HEK293 (cell line): ENCODE measurements around the gene LONRF2.

Experiments
- CTCF ChIA-PET: fragments of 350-600 bp; formaldehyde crosslinking; extraction: SDS; loops from one replicate; lab custom pipeline; 2021; ENCODE audit warnings: antibody characterized with exemption; lab: Yijun Ruan, JAX
- POLR2A ChIA-PET: fragments of 300-600 bp; formaldehyde crosslinking; extraction: SDS; loops from one replicate; lab custom pipeline; 2020; ENCODE audit warnings: antibody characterized with exemption, inconsistent platforms; lab: Yijun Ruan, JAX
- H3K27ac ChIP-seq: fragments of 200-500 bp; sonication (Bioruptor generic); 2 replicates; pipeline ENCODE4 v1.5.1; 2014; ENCODE audit warnings: low read depth, low read length, control low read depth, inconsistent platforms; ENCODE audit errors: extremely low read depth
- H3K36me3 ChIP-seq, 2 experiments: fragments of 200-500 bp in 1 of 2; sonication (Bioruptor generic) in 1 of 2; 1 replicate in 1 of 2; 2 replicates in 1 of 2; pipeline ENCODE4 v1.5.1; 2014 to 2017; ENCODE audit warnings: inconsistent platforms in 2 of 2, low read length in 2 of 2; ENCODE audit not compliant: control insufficient read depth in 2 of 2, insufficient read depth in 1 of 2
- H3K4me1 ChIP-seq: fragments of 200-500 bp; sonication (Bioruptor generic); 2 replicates; pipeline ENCODE4 v1.5.1; 2014; ENCODE audit warnings: mild to moderate bottlenecking, low read length, inconsistent platforms; ENCODE audit not compliant: control insufficient read depth, insufficient read depth
- H3K4me3 ChIP-seq: 2 replicates; pipeline ENCODE4 v1.5.1; 2011; ENCODE audit warnings: low read depth, mild to moderate bottlenecking, control low read depth, low read length, moderate library complexity
- H3K9me3 ChIP-seq: fragments of 200-500 bp; sonication (Bioruptor generic); 2 replicates; pipeline ENCODE4 v1.5.1; 2014; ENCODE audit warnings: low read depth, low read length, inconsistent platforms; ENCODE audit not compliant: control insufficient read depth, insufficient read depth
- GLIS2 ChIP-seq: fragments of 450-650 bp; formaldehyde crosslinking; IDR thresholded peaks from 2 replicates; pipeline ENCODE4 v1.5.1; 2016; ENCODE audit warnings: missing biosample characterization, missing genetic modification characterization
- KLF7 ChIP-seq: fragments of 450-650 bp; formaldehyde crosslinking; IDR thresholded peaks from 2 replicates; pipeline ENCODE4 v1.5.1; 2016; ENCODE audit warnings: missing biosample characterization, missing genetic modification characterization, borderline replicate concordance
- KLF8 ChIP-seq: fragments of 450-650 bp; formaldehyde crosslinking; IDR thresholded peaks from 2 replicates; pipeline ENCODE4 v1.5.1; 2016; ENCODE audit warnings: missing biosample characterization, missing genetic modification characterization
- WT1 ChIP-seq: fragments of 450-650 bp; formaldehyde crosslinking; IDR thresholded peaks from 2 replicates; pipeline ENCODE4 v1.5.1; 2016; ENCODE audit warnings: missing biosample characterization, missing genetic modification characterization
- ZFP37 ChIP-seq: fragments of 450-650 bp; formaldehyde crosslinking; IDR thresholded peaks from 2 replicates; pipeline ENCODE4 v1.5.1; 2016; ENCODE audit warnings: missing biosample characterization, missing genetic modification characterization
- ZFP69B ChIP-seq: fragments of 450-650 bp; formaldehyde crosslinking; IDR thresholded peaks from 2 replicates; pipeline ENCODE4 v1.5.1; 2016; ENCODE audit warnings: missing biosample characterization, missing genetic modification characterization
- ZIC2 ChIP-seq: fragments of 450-650 bp; formaldehyde crosslinking; IDR thresholded peaks from 2 replicates; pipeline ENCODE4 v1.5.1; 2016; ENCODE audit warnings: missing biosample characterization, missing genetic modification characterization
- ZNF2 ChIP-seq: fragments of 450-650 bp; formaldehyde crosslinking; IDR thresholded peaks from 2 replicates; pipeline ENCODE4 v1.5.1; 2016; ENCODE audit warnings: missing biosample characterization, missing genetic modification characterization
- ZNF335 ChIP-seq: fragments of 450-650 bp; formaldehyde crosslinking; conservative IDR thresholded peaks from 2 replicates; pipeline ENCODE4 v1.5.1; 2016; ENCODE audit warnings: missing biosample characterization, missing genetic modification characterization
- ZNF394 ChIP-seq: fragments of 450-650 bp; formaldehyde crosslinking; IDR thresholded peaks from 2 replicates; pipeline ENCODE4 v1.5.1; 2016; ENCODE audit warnings: missing biosample characterization, missing genetic modification characterization, mild to moderate bottlenecking, moderate library complexity, borderline replicate concordance
- ZNF76 ChIP-seq: fragments of 450-650 bp; formaldehyde crosslinking; IDR thresholded peaks from 2 replicates; pipeline ENCODE4; 2016; ENCODE audit warnings: low read depth, missing biosample characterization, missing genetic modification characterization, borderline replicate concordance
- ZNF792 ChIP-seq: fragments of 450-650 bp; formaldehyde crosslinking; IDR thresholded peaks from 2 replicates; pipeline ENCODE4 v1.5.1; 2016; ENCODE audit warnings: missing biosample characterization, missing genetic modification characterization
- ZSCAN30 ChIP-seq: fragments of 450-650 bp; IDR thresholded peaks from 2 replicates; pipeline ENCODE4 v1.5.1; 2018; ENCODE audit warnings: missing biosample characterization, mild to moderate bottlenecking, missing genetic modification characterization, moderate library complexity
- TF ChIP-seq, protein P1 (sequence below): fragments of 450-650 bp; formaldehyde crosslinking; IDR thresholded peaks from 2 replicates; pipeline ENCODE4 v1.5.1; 2016; ENCODE audit warnings: missing biosample characterization, missing genetic modification characterization
- TF ChIP-seq, protein P2 (sequence below): fragments of 450-650 bp; formaldehyde crosslinking; IDR thresholded peaks from 2 replicates; pipeline ENCODE4 v1.5.1; 2017; ENCODE audit warnings: missing biosample characterization, missing genetic modification characterization
- TF ChIP-seq, protein P3 (sequence below): fragments of 450-650 bp; formaldehyde crosslinking; conservative IDR thresholded peaks from 2 replicates; pipeline ENCODE4 v1.5.1; 2016; ENCODE audit warnings: low read depth, missing biosample characterization, missing genetic modification characterization
- TF ChIP-seq, protein P4 (sequence below): fragments of 450-650 bp; formaldehyde crosslinking; optimal IDR thresholded peaks from 2 replicates; pipeline ENCODE3; 2016; ENCODE audit warnings: missing biosample characterization, mild to moderate bottlenecking, missing genetic modification characterization
- TF ChIP-seq, protein P5 (sequence below): fragments of 450-650 bp; formaldehyde crosslinking; IDR thresholded peaks from 2 replicates; pipeline ENCODE4 v1.5.1; 2016; ENCODE audit warnings: missing biosample characterization, missing genetic modification characterization
- TF ChIP-seq, protein P6 (sequence below): sonication (generic); formaldehyde crosslinking; IDR thresholded peaks from 2 replicates; pipeline ENCODE4 v1.8.1; 2022; ENCODE audit warnings: mild to moderate bottlenecking, moderate library complexity, missing genetic modification reagents
- TF ChIP-seq, protein P7 (sequence below): fragments of 450-650 bp; formaldehyde crosslinking; IDR thresholded peaks from 2 replicates; pipeline ENCODE4 v1.5.1; 2016; ENCODE audit warnings: missing biosample characterization, missing genetic modification characterization

Gene LONRF2

DNA sequence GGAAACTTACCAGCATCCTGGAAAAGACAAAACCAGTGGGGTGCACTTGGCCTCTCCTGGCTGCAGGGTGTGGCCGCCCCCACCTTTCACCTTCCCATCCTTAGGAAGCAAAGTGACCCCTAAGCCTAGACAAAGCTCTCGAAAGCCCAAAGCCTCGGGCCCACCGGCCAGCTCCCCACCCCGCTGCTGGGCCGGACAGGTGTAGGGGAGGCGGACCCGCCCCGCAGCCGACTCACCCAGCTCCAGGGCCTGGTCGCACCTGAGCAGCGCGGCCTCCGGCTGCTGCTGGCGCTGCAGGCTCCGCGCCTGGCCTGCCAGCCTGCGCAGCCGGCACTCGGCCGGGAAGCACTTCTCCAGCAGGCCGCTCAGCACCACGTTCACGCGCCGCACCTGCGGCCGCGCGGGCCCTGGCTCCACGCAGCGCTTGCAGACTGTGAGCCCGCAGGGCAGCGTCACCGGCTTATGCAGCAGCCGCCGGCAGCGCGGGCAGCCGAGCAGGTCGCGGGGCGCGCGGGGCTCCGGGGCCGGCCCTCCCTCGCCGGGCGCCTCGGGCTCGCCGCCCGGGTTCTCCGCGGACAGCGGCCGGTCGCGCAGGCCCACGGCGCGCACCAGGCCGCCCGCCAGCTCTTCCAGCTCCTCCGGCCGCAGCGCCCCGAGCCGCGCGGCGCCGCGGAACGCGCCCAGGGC lies 979 bp downstream of the LONRF2 start:
- H3K9me3 ChIP-seq, result no peaks in the 10 kb centered on the region
- peaks cover 5 to 16% of the 10 kb centered on the region in 2 experiments; a peak in 2 of 3 replicates for H3K36me3 ChIP-seq
- ChIA-PET CTCF (interaction anchor here (0.7 to 2.8 kb wide), 6 partner anchors 30 to 1372 kb away, joined by 3 to 13 read pairs (median 5); no protein-coding TSS in a partner anchor), POLR2A (interaction anchor here (0.6 to 1.8 kb wide), 5 partner anchors 14 to 1068 kb away, joined by 3 to 12 read pairs (median 3); no protein-coding TSS in a partner anchor)
- H3K4me1 ChIP-seq, result peaks cover 3% of the 10 kb centered on the region; the same call in 1 of the 2 replicates
- H3K4me3 ChIP-seq, result peak overlapping the region; percentile 64
- peak overlapping the region; percentile 89 for H3K27ac ChIP-seq
- TF ChIP-seq KLF8 (tag by site-specific recombination), result peak; percentile 38; the same call in 1 of the 2 replicates
- 0 out of 2 replicates have a peak, but pooled peaks have one; percentile 57 for TF ChIP-seq ZNF2 (tag by site-specific recombination)
- TF ChIP-seq, protein P1, sequence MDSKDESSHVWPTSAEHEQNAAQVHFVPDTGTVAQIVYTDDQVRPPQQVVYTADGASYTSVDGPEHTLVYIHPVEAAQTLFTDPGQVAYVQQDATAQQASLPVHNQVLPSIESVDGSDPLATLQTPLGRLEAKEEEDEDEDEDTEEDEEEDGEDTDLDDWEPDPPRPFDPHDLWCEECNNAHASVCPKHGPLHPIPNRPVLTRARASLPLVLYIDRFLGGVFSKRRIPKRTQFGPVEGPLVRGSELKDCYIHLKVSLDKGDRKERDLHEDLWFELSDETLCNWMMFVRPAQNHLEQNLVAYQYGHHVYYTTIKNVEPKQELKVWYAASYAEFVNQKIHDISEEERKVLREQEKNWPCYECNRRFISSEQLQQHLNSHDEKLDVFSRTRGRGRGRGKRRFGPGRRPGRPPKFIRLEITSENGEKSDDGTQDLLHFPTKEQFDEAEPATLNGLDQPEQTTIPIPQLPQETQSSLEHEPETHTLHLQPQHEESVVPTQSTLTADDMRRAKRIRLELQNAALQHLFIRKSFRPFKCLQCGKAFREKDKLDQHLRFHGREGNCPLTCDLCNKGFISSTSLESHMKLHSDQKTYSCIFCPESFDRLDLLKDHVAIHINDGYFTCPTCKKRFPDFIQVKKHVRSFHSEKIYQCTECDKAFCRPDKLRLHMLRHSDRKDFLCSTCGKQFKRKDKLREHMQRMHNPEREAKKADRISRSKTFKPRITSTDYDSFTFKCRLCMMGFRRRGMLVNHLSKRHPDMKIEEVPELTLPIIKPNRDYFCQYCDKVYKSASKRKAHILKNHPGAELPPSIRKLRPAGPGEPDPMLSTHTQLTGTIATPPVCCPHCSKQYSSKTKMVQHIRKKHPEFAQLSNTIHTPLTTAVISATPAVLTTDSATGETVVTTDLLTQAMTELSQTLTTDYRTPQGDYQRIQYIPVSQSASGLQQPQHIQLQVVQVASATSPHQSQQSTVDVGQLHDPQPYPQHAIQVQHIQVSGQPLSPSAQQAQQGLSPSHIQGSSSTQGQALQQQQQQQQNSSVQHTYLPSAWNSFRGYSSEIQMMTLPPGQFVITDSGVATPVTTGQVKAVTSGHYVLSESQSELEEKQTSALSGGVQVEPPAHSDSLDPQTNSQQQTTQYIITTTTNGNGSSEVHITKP (tag by site-specific recombination), result peak; percentile 81
- TF ChIP-seq ZNF792 (tag by site-specific recombination), result no peak
- TF ChIP-seq ZSCAN30 (tag by site-specific recombination), result 0 out of 2 replicates have a peak, but pooled peaks have one; percentile 44
- TF ChIP-seq, protein P2, sequence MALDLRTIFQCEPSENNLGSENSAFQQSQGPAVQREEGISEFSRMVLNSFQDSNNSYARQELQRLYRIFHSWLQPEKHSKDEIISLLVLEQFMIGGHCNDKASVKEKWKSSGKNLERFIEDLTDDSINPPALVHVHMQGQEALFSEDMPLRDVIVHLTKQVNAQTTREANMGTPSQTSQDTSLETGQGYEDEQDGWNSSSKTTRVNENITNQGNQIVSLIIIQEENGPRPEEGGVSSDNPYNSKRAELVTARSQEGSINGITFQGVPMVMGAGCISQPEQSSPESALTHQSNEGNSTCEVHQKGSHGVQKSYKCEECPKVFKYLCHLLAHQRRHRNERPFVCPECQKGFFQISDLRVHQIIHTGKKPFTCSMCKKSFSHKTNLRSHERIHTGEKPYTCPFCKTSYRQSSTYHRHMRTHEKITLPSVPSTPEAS (tag by site-specific recombination), result 0 out of 2 replicates have a peak, but pooled peaks have one; percentile 1
- 0 out of 2 replicates have a peak, but pooled peaks have one; percentile 28 for TF ChIP-seq ZNF335 (tag by site-specific recombination)
- TF ChIP-seq ZIC2 (tag by site-specific recombination), result 0 out of 2 replicates have a peak, but pooled peaks have one; percentile 29
- TF ChIP-seq, protein P3, sequence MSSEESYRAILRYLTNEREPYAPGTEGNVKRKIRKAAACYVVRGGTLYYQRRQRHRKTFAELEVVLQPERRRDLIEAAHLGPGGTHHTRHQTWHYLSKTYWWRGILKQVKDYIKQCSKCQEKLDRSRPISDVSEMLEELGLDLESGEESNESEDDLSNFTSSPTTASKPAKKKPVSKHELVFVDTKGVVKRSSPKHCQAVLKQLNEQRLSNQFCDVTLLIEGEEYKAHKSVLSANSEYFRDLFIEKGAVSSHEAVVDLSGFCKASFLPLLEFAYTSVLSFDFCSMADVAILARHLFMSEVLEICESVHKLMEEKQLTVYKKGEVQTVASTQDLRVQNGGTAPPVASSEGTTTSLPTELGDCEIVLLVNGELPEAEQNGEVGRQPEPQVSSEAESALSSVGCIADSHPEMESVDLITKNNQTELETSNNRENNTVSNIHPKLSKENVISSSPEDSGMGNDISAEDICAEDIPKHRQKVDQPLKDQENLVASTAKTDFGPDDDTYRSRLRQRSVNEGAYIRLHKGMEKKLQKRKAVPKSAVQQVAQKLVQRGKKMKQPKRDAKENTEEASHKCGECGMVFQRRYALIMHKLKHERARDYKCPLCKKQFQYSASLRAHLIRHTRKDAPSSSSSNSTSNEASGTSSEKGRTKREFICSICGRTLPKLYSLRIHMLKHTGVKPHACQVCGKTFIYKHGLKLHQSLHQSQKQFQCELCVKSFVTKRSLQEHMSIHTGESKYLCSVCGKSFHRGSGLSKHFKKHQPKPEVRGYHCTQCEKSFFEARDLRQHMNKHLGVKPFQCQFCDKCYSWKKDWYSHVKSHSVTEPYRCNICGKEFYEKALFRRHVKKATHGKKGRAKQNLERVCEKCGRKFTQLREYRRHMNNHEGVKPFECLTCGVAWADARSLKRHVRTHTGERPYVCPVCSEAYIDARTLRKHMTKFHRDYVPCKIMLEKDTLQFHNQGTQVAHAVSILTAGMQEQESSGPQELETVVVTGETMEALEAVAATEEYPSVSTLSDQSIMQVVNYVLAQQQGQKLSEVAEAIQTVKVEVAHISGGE (tag by site-specific recombination), result 0 out of 2 replicates have a peak, but pooled peaks have one; percentile 11
- TF ChIP-seq KLF7 (tag by site-specific recombination), result 0 out of 2 replicates have a peak, but pooled peaks have one; percentile 45
- TF ChIP-seq, protein P4, sequence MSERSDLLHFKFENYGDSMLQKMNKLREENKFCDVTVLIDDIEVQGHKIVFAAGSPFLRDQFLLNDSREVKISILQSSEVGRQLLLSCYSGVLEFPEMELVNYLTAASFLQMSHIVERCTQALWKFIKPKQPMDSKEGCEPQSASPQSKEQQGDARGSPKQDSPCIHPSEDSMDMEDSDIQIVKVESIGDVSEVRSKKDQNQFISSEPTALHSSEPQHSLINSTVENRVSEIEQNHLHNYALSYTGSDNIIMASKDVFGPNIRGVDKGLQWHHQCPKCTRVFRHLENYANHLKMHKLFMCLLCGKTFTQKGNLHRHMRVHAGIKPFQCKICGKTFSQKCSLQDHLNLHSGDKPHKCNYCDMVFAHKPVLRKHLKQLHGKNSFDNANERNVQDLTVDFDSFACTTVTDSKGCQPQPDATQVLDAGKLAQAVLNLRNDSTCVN (tag by site-specific recombination), result peak; percentile 63
- 0 out of 2 replicates have a peak, but pooled peaks have one; percentile 38 for TF ChIP-seq ZNF394 (tag by site-specific recombination)
- TF ChIP-seq GLIS2 (tag by site-specific recombination), result peak; percentile 53; the same call in 1 of the 2 replicates
- TF ChIP-seq ZFP69B, result 0 out of 2 replicates have a peak, but pooled peaks have one; percentile 32
- TF ChIP-seq WT1 (tag by site-specific recombination), result no peak
- TF ChIP-seq ZNF76 (tag by site-specific recombination), result no peak
- 0 out of 2 replicates have a peak, but pooled peaks have one; percentile 57 for TF ChIP-seq ZFP37
- TF ChIP-seq, protein P5, sequence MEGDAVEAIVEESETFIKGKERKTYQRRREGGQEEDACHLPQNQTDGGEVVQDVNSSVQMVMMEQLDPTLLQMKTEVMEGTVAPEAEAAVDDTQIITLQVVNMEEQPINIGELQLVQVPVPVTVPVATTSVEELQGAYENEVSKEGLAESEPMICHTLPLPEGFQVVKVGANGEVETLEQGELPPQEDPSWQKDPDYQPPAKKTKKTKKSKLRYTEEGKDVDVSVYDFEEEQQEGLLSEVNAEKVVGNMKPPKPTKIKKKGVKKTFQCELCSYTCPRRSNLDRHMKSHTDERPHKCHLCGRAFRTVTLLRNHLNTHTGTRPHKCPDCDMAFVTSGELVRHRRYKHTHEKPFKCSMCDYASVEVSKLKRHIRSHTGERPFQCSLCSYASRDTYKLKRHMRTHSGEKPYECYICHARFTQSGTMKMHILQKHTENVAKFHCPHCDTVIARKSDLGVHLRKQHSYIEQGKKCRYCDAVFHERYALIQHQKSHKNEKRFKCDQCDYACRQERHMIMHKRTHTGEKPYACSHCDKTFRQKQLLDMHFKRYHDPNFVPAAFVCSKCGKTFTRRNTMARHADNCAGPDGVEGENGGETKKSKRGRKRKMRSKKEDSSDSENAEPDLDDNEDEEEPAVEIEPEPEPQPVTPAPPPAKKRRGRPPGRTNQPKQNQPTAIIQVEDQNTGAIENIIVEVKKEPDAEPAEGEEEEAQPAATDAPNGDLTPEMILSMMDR (tag by site-specific recombination), result peak; percentile 44; the same call in 1 of the 2 replicates
- TF ChIP-seq, protein P6, sequence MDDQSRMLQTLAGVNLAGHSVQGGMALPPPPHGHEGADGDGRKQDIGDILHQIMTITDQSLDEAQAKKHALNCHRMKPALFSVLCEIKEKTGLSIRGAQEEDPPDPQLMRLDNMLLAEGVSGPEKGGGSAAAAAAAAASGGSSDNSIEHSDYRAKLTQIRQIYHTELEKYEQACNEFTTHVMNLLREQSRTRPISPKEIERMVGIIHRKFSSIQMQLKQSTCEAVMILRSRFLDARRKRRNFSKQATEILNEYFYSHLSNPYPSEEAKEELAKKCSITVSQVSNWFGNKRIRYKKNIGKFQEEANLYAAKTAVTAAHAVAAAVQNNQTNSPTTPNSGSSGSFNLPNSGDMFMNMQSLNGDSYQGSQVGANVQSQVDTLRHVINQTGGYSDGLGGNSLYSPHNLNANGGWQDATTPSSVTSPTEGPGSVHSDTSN, result peak; percentile 83; the same call in 1 of the 2 replicates
- TF ChIP-seq, protein P7, sequence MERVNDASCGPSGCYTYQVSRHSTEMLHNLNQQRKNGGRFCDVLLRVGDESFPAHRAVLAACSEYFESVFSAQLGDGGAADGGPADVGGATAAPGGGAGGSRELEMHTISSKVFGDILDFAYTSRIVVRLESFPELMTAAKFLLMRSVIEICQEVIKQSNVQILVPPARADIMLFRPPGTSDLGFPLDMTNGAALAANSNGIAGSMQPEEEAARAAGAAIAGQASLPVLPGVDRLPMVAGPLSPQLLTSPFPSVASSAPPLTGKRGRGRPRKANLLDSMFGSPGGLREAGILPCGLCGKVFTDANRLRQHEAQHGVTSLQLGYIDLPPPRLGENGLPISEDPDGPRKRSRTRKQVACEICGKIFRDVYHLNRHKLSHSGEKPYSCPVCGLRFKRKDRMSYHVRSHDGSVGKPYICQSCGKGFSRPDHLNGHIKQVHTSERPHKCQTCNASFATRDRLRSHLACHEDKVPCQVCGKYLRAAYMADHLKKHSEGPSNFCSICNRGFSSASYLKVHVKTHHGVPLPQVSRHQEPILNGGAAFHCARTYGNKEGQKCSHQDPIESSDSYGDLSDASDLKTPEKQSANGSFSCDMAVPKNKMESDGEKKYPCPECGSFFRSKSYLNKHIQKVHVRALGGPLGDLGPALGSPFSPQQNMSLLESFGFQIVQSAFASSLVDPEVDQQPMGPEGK (tag by site-specific recombination), result peak; percentile 77
